Measurements from ENCODE around the gene TBX20.
"Not testable (repeated sequence)": the region's sequence is repeated elsewhere in the genome, so short reads cannot be mapped to it uniquely, and the experiment has no call there.

DNA sequence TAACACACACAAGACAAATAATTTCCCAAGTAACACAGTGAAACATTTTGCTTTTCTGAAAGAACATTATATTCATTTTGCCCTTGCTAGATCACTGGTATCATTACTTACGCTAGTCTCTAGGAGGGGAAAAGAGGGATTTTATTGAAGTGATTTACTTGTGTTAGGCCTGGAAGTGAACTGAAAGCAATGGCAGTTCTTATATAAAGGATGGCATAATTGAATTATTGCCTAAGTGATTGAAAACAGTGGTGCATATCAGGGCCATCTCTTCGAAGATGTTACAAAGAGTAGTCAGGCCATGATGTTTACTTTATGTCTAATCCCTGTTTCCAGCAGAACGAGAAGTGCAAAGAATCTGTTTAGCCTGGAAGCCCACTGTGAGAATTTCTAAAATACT, 38.8 kb downstream of the TBX20 start:
- not testable (repeated sequence) for TF ChIP-seq ZNF207 (IDR thresholded peaks at IDR 0.05; ENCODE audit: borderline replicate concordance); MXI1 (IDR thresholded peaks at IDR 0.05; ENCODE audit: borderline replicate concordance, low read depth, low read length); MIER2 (CRISPR knock-in tag; IDR thresholded peaks at IDR 0.05); RFX5 (IDR thresholded peaks at IDR 0.05; ENCODE audit: low read depth, low read length); CSRNP2 (CRISPR knock-in tag; conservative IDR thresholded peaks at IDR 0.05; ENCODE audit: low read depth)
